SHP77 (cell line): ENCODE results near the gene SCAF1.
"Not testable (repeated sequence)": the region's sequence is repeated elsewhere in the genome, so short reads cannot be mapped to it uniquely, and the experiment has no call there.

Source experiments
- DNase-seq, 2 experiments: peaks; one replicate each; lab custom pipeline; 2025; lab: John Stamatoyannopoulos, UW

SCAF1 gene

DNA sequence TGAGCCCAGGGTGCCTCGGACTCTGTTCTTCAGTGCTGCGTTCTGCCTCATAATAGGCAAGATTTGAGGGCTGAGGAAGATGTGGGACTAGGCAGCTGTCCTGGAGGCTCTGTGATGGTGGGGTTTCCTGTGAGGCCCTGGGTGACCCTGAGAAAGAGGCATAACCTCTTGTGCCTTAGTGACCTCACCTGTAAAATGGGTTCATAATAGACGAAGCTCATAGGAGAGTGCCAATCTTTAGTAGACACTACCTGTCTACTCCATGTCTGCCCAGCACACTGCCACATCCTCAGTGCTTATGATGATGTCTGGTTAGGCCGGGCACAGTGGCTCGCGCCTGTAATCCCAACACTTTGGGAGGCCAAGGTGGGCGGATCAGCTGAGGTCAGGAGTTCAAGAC is 25.5 kb upstream of the SCAF1 start:
- no peak for DNase-seq

DNA sequence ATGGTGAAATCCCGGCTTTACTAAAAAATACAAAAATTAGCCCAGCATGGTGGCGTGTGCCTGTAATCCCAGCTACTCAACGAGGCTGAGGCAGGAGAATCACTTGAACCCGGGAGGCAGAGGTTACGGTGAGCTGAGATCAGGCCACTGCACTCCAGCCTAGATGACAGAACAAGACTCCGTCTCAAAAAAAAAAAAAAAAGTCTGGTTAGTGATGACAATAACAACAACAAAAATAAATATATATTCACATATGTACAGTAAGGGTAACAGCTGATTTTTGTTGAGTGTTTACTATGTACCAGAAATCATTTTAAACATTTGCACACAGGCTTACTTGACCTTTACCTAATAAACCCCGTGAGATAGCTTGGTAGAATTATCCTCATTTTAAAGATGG is 25.1 kb upstream of the SCAF1 start:
- DNase-seq = no peak

DNA sequence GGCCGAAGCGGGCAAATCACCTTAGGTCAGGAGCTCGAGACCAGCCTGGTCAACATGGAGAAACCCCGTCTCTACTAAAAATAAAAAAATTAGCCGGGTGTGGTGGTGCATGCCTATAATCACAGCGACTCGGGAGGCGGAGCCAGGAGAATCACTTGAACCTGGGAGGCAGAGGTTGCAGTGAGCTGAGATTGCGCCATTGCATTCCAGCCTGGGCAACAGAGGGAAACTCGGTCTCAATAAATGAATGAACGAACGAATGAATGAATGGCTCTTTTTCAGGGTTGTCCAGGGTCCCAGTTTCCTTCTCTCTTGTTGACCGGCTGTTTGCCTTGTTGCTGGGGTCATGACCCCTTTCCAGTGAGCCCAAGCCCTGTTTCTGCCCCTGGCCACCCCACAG is 24.1 kb upstream of the SCAF1 start:
- DNase-seq = not testable (repeated sequence)

DNA sequence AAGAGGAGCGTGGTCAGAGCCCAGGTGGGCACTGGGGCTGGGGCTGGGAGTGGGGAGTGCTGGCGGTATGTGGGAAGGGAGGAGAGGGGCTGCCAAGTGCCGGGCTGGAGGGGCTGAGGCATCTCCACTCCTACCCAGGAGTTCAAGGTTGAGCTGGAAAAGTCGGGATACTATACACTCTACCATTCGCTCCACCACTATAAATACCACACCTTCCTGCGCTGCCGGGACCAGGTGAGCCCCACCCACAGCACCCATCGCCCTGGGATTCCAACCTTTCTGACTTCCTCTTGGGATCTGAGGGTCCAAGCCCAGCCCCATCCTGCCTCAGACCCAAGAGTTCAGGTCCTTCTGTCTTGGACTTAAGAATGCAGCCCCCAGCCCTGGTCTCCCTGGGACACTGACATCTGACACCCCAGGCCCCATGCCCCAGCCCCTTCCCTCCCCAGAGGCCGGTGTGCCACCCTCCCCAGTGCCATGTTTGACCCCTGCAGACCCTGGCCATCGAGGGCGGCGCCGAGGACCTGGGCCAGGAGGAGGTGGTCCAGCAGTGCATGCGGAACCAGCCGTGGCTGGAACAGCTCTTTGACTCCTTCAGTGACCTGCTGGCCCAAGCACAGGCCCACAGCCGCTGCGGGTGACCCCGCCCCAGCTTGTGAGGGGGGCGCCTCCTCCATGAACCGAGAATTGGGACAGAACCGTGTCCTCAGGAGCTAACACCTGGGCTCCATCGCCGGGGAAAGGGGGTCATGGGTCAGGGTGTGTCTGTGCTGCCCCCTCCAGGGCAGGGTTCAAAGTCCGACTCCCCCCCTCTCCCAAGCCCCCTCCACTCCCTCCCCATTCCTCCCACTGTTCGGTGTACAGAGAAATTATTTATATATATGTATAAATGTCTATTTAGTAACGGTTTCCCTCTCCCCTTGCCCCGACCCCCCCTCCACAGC is 16.8 kb upstream of the SCAF1 start:
- DNase-seq = no peak

DNA sequence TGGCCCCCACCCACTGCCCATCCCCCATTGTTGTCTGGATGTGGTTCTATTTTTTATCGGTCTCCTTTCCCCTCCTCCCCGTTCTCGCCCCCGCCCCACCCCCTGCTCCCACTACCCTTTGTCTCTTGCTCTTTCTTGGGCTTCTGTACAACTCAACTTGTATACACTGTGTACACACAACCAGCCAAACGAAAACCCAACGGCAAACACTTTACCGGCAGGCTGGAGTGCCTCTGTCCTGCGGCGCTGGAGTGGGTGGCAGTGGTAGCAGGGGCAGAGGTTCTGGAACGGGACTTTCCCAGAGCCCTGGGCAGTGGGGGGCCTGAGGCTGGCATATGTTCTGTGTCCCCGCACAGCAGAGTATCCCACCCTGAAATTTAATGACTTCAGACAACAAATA is 15.8 kb upstream of the SCAF1 start:
- DNase-seq = no peak

DNA sequence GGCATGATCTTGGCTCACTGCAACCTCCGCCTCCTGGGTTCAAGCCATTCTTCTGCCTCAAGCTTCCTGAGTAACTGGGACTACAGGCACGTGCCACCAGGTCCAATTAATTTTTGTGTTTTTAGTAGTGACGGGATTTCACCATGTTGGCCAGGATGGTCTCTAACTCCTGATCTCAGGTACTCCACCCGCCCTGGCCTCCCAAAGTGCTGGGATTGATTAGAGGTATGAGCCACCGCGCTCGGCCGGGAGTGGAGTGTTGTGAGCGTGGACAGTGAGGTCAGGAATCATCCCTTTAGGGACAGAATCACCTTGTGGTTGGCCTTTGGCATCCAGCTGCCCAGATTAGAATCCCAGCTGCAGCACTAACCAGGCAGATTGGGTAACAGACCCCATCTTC is 12.3 kb upstream of the SCAF1 start:
- no peak for DNase-seq

DNA sequence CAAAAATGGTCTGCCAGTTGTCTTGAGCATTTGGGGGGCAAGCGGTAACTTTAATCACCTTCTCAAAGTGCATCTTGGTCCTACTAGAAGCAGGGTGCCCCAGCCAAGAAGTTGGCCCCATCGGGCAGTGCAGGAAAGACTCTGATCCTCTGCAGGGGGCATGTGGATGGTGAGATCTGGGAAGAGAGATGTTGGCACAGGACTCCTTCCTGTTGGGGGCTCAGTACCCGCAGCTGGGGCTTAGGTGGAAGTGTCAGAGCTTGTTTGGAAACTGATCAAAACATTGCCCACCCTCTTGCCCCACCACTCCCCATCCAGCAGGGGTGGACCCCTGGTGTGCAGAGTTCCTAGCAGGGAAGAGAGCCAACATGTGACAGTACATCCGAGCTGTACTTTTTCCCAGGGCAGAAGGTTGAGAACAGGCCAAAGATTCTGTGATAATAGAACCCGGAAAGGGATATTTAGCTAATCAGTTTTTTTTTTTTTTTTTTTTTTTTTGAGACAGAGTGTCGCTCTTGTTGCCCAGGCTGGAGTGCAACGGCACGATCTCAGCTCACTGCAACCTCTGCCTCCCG is 10.9 kb upstream of the SCAF1 start:
- DNase-seq = no peak

DNA sequence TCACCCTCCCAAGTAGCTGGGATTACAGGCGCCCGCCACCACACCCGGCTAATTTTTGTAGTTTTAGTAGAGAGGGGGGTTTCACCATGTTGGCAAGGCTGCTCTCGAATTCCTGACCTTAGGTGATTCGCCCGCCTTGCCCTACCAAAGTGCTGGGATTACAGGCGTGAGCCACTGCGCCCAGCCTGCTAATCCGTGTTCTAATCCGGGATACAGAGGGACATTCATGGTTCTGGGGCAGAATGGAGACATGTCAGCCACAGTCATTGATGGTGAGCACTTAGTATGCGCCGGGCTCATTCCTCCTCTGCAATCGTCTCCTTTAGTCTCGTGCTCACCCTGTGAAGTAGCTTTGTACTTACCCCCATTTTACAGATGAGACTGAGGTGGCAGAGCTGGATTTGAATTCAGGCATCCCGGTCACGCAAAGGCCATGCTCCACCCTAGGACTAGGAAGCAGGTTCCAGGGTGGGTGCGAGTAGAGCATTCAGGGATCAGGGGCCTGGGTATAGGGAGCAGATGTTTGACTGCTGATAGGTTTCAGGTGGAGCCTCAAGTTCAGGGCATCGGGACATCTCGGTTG is 10.3 kb upstream of the SCAF1 start:
- no peak for DNase-seq

DNA sequence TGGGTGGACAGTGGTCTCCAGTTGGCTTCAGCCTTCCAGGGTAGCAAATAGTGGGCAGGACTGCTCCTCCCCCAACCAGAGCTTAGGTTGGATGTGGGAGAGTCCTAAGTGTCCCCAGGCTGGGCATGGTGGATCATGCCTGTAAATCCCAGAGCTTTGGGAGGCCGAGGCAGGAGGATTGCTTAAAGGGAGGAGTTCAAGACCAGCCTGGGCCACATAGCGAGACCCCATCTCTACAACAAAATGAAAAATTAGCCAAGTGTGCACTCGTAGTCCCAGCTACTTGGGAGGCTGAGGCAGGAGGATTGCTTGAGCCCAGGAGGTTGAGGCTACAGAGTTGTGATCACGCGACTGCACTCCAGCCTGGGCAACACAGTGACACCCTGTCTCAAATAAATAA is 9.4 kb upstream of the SCAF1 start:
- DNase-seq = no peak

DNA sequence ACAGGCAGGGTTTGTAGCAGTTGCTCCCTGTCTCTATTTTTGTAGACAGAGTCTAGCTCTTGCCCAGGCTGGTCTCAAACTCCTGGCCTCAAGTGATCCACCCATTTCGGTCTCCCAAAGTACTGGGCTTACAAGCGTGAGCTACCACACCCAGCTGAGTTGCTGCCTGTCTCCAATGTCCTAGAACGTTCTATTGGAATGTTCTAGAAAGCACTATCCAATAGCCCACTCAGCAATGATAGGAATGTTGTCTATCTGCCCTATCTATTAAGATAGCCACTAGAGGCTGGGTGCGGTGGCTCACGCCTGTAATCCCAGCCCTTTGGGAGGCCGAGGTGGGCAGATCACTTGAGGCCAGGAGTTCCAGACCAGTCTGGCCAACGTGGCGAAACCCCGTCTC is 8.7 kb upstream of the SCAF1 start:
- not testable (repeated sequence) for DNase-seq

DNA sequence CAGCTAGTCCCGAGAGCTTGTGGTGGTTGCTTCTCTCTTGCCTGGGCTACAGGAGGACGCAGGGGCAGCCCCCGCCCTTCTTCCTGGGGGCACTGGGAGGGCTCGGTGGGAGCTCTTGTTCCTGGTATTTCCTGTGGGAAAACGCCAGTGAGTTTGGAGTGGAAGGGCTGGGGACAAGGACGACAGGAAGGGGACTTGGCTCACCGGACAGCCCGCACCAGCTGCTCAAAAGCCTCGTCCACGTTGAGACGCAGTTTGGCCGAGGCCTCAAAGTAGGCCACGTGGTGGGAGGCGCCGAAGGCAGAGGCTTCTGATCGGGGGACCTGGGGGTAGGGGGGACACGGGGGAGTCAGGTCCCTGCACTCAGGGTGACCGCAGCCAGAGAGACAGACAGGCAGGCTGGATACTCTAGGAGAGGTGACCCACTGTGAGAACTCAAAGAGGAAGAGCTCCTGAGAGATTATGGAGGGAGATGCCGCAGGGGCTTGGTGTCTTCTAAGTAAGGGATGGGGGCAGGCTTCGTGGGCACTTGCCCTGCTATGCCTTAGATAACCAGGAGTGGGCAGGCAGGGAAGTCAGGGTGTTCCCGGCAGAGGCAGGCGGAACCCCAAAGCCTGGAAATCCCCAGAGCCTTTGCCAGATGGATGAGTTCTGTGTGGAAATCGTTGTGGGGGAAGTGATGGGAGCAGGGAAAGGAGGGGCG is 6.3 kb upstream of the SCAF1 start:
- no peak for DNase-seq

DNA sequence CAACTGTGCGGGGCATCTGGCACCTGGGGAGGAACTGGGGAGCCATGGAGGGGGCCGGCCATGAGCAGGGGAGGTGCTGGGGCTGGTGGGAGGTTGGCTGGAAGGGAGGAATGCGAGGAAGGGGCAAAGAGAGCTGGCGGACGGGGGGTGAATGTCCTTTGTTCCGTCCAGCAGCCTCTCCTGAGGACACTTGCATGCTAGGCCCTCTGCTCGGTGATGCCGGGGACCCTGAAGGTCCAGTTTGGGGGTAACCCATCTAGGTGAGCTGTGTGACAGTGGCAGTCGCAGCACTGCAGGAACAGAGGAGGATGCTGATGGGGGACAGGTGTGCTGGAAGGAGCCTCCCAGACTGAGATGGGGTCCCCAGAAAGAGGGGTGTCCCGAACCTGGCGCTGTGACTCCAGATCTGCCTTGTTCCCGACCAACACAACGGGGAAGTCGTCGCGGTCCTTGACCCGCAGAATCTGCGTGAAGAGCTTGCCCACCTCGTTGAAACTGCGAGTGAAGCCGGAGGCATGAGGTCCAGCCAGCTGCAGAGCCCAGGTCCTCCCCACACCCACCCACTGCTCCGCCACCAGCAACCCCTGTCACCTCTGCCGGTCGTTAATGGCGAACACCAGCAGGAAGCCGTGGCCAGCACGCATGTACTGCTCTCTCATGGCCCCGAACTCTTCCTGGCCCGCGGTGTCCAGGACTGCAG is 5.6 kb upstream of the SCAF1 start:
- no peak for DNase-seq

DNA sequence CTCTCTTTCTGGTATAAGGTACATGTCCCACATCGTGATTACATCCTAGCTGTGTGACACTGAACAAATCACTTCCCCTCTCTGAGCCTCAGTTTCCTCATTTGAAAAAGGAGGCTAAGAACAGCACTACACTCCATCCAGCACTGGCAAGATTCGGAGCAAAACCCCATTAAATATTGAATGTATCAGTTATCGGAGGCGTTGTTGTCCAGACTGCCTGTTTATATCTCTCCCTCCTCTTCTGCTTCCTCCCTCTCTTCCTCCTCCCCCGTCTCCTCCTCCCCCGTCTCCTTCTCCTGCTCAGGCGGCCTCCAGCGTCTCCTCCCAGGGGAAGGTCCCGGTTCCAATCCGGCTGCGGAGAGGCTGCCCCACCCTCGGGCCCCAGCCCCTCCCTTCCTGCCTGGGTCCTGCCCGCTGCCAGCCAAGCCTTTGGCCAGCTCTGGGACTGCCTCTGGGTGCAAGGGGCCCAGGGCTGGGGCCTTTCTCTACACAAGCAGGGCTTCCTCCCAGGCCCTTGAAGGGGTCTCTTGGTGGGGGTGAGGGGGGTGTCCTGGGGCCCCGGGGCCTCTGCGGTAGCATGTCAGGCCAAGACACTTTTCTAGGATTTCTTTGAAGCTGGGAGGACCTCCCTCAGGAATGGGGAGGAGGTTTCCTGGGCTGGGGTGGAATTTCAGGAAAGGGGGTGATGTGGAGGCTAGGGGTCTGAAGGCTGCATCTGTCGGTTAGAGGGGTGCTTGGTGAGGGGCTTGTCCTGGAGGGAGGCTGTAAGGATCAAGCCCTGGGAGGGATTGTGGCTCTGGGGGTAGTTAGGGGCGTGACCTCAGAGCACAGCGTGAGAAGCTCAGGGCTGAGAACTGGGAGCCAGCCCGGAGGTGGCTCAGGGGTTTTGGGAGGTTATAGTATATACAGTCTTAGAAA is 3.9 kb upstream of the SCAF1 start:
- no peak for DNase-seq

DNA sequence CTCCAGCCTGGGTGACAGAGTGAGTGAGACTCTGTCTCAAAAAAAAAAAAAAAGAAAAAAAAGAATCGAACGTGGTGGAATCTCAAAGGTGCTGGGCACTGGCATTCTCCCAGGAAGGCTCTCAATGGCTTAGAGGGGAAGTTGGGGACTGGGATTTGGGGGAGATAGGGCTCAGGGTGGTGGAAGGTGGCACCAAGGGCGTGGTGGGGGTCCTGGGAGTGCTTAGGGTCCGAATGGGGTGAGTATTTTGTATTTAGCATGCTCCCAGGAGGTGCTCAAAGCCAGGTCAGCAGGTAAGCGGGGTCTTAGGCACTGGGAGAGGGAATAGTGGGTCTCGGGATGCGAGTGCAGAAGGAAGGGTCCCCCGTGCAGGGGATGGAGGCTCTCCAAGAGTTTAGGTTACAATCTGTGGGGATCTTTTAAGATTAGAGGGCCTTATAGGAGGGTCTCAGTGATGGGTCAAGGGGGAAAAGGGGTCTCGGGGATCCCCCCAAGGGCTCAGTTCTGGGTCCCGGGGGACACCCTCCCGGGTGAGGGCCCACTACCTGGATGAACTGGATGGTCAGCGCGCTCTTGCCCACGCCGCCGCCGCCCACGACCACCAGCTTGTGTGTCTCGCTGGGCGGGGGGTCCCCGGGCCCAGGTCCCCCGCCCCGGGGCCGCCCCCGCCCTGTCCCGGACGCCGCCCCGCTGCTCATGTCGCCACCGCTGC is 2.5 kb upstream of the SCAF1 start:
- DNase-seq = no peak

DNA sequence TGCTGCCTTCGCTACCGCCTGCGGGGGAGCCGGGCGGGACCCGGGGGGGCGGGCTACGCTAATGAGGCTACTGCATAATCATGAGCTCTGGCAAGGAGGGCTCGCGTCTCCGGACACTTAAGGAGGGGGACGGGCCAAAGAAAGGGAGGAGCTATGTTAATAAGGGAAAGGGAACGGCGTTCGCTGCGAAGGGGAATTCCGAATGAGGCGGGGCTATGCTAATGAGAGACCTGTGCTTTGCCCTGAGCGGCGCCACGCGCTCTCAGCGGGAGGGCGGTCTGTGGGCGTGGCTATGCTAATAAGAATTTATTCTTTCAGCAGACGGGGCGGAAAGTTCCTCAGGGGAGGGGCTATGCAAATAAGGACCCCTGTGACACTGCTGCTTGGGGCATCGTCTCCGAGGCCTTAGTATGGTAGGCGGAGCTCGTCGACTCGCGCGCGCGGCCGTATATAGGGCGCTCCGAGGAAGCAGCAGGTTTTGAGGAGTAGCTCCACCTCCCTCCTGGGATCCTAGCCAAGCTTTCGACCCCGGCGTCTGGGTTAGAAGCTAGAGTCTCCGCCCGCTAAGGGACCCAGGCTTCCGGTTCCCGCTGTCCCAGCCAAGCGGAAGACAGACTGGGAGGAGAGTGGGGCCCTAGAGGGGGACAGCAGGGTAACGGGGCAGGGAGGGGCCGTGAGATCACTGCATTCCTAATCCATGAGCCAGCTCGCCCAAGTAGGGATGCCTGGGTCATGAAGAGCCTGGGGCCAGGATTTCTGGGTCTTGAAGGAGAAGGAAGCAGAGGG is 1.7 kb upstream of the SCAF1 start, which contains the start of gene RRAS:
Gene RRAS, minus strand, starts transcription at position 31 of the 786 bp plus-strand sequence. CDS start 45 bp downstream, outside the sequence.
- peak; percentile 97 to 98 for DNase-seq

DNA sequence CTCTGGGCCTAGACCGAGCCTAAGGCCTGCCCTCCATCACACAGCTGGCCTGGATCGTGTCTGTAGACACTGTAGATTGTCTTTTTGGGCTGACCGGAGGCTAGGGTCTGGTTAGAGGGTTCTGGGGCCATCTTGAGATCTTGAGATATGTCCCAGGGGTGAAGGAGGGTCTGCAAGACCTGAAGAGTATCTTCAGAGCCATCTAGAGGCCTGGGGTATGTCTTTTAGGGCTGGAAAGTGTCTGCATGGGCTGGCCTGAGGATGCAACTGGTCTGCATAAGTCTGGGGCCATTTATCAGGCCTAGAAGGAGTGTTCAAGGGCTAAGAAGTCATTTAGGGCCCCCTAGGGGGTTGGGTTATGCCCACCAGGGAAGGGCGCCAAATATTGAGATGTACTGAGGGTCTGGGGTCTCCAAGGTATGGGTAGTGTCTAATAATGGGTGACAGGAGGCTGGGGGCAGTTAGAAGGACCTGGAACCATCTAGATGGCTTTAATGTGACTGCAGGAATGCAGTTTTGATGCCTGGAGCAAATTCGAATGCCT is 555 bp downstream of the SCAF1 start:
- no peak for DNase-seq

DNA sequence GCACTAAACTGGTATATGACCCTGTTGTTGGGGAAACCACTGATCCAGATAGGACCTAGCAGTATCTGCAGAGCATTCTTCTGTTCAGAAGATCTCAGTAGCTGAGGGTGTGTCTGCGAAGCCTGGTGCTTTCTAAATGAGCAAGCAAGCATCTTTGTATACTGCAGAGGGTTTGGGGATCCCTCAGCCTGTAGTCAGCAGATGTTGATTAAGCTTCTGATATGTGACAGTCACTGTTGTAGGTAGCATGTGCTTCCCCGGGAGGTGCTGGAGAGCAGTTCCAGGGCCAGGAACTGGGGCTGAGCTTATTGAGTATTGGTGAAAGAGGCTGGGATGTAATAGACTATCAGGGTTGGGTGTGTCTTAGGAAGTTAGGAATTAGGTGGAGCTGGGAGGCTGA is 1.5 kb downstream of the SCAF1 start:
- DNase-seq = no peak

DNA sequence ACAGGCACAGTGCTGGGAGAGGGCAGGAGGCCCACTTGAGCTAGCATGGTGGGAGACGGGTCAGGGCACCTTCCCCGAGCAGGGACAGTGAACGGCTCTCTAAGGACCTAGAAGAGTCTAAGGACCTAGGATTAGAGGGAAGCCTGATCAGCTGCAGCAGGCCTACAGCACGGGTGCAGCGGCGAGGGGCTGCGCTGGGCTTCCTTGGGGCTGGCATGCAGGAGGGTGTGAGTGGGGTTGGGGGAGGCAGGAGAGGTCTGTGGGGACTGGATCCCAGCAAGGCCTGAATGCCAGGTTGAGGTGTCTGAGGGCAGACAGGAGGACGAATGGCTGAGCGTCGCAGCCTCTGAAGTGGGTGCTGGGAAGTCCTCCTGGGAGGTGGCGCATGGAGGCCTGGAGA is 3.6 kb downstream of the SCAF1 start:
- DNase-seq = no peak

DNA sequence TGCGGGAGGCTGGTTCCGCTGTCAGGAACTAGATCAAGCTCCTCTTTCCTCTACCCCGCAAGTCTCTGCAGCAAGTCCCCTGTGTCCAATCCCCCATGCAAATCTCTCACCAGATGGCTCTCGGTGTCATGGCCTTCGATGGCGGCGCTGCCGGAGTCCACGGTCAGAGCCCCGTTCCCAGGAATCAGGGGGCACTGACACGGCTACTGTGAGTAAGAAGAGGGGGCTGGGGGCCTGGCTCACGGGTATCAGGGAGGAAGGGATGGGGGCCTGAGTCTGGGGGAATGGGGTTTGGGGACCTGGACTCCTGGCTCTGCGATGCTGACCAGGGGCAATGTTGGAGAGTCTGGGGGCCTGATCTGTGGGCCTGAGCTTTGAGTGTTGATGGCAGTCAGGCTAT is 4.0 kb downstream of the SCAF1 start:
- no peak for DNase-seq
